ENCODE measurements around the gene LAMA2.
"Not testable (repeated sequence)": the region's sequence is repeated elsewhere in the genome, so short reads cannot be mapped to it uniquely, and the experiment has no call there.

Gene LAMA2

GRCh38 chr6:129055796-129056195 is 172.9 kb downstream of the LAMA2 start:
- TF ChIP-seq CTCF (IDR thresholded peaks at IDR 0.05; ENCODE audit: extremely low read depth, insufficient read depth, missing control alignments), result no peak
- no peak for DNase-seq (ENCODE audit: low spot score)
- in situ Hi-C loops (cut with MboI; ENCODE audit: low pct_unique_long_range_greater_than_20kb, low sequenced_read_pairs, unreplicated experiment), result no loop called here

DNA sequence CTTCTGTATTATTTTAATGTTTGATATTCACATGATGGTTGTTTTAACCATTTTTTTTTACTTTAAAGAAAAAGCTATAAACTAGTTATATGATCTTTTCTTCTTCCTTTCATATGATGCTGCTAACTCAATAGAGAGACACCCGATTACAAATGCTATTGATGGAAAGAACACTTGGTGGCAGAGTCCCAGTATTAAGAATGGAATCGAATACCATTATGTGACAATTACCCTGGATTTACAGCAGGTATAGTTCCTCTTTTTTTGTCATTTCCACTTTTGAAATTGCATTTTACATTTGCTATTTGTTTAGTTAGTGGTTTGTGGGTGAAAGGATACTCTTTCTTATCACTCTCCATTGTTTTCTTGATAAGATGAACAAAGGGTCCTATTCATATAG is 176.7 kb downstream of the LAMA2 start:
- no peak for TF ChIP-seq CTCF (IDR thresholded peaks at IDR 0.05; ENCODE audit: extremely low read depth, insufficient read depth, missing control alignments)
- DNase-seq (ENCODE audit: low spot score), result no peak
- in situ Hi-C loops (cut with MboI; ENCODE audit: low pct_unique_long_range_greater_than_20kb, low sequenced_read_pairs, unreplicated experiment), result no loop called here

DNA sequence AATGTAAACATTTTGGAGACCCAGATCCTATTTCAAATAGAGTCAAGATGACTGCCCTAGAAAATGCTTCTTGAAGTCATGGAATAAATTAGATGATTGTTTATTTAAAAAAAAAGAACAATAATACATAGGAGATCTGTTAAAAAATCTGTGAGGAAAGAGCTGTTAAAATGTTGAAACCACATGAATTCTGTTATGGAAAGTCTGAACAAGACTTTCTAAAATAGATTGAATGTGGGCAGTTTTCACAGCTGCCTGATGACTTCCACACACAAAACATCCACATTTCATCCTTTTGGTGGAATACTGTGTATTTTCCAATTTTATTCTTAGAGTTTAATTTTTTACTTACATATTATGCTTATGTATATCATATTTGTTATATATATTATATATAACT is 186.1 kb downstream of the LAMA2 start:
- no peak for DNase-seq (ENCODE audit: low spot score)
- in situ Hi-C loops (cut with MboI; ENCODE audit: low pct_unique_long_range_greater_than_20kb, low sequenced_read_pairs, unreplicated experiment), result no loop called here
- TF ChIP-seq CTCF (IDR thresholded peaks at IDR 0.05; ENCODE audit: extremely low read depth, insufficient read depth, missing control alignments), result no peak

DNA sequence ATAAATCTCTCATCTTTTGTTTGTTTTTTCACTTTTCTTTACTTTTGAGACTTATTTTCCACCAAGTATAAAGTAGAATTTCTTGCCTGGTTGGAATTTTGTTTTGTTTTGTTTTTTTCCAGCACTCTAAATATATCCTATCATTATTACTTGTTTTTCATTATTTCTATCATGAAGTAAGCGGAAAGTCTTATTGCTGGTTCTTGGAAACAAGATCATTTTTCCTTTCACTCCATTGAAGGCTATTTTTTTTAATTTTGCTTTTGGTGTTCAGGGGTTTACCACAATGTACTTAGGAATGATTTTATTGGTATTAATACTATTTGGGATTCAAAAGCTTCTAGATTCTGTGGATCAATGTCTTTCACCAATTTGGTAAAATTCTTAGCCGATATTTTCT is 190.1 kb downstream of the LAMA2 start:
- in situ Hi-C loops (cut with MboI; ENCODE audit: low pct_unique_long_range_greater_than_20kb, low sequenced_read_pairs, unreplicated experiment), result no loop called here
- no peak for DNase-seq (ENCODE audit: low spot score)
- TF ChIP-seq CTCF (IDR thresholded peaks at IDR 0.05; ENCODE audit: extremely low read depth, insufficient read depth, missing control alignments), result no peak

DNA sequence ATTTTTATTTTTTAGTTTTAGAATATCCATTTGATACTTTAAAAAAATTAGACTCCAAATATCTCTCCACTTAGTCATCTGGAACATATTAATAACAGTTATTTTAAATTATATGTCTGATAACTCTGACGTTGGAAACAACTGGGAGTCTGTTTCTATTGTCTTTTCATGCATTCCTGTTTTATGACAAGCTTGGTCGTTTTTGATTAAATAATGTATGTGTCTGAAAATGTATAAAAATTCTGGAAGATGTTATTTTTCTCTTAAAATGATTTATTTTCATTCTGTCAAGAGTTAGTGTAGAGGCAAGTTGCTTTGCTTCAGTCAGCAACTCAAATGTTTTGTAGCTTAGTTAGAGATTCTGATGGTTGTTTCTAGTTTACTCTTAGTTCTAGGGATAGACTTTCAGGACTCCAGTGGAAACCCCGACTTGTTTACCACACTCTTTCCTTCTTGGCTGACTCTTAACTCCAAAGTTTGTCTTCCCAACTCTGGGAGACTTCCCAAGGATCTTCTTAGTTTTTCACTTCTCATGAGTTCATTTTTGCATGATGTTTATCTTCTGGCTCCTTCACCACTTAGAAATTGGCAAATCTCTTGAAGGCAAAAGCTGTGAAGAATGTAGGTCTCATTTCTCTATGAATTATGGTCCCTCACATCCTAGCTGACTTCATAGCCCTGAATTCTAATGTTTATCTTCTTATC is 190.9 kb downstream of the LAMA2 start:
- no peak for DNase-seq (ENCODE audit: low spot score)
- no peak for TF ChIP-seq CTCF (IDR thresholded peaks at IDR 0.05; ENCODE audit: extremely low read depth, insufficient read depth, missing control alignments)
- in situ Hi-C loops (cut with MboI; ENCODE audit: low pct_unique_long_range_greater_than_20kb, low sequenced_read_pairs, unreplicated experiment), result no loop called here

GRCh38 chr6:129084406-129084805 is 201.5 kb downstream of the LAMA2 start:
- in situ Hi-C loops (cut with MboI; ENCODE audit: low pct_unique_long_range_greater_than_20kb, low sequenced_read_pairs, unreplicated experiment), result no loop called here
- DNase-seq (ENCODE audit: low spot score), result no peak
- TF ChIP-seq CTCF (IDR thresholded peaks at IDR 0.05; ENCODE audit: extremely low read depth, insufficient read depth, missing control alignments), result no peak

GRCh38 chr6:129088481-129088880 is 205.5 kb downstream of the LAMA2 start:
- DNase-seq (ENCODE audit: low spot score); in situ Hi-C loops (cut with MboI; ENCODE audit: low pct_unique_long_range_greater_than_20kb, low sequenced_read_pairs, unreplicated experiment): not testable (repeated sequence)
